KMS-11 (cell line): Measurements from ENCODE around the gene ITGA8.
A peak's percentile ranks its signal among the peaks of the same experiment; 100 is the strongest.
"Not testable (repeated sequence)": the region's sequence is repeated elsewhere in the genome, so short reads cannot be mapped to it uniquely, and the experiment has no call there.

Experiments
- H2AFZ ChIP-seq: fragments of 200-600 bp; sonication (generic); 2 replicates; pipeline ENCODE4 v1.6.1; 2016; ENCODE audit warnings: antibody characterized with exemption, mixed run types, low read depth
- H3K27ac ChIP-seq: fragments of 200-600 bp; sonication (generic); 2 replicates; pipeline ENCODE4 v1.6.1; 2016; ENCODE audit warnings: mild to moderate bottlenecking, mixed run types
- H3K27me3 ChIP-seq: fragments of 200-600 bp; sonication (generic); 2 replicates; pipeline ENCODE4 v1.6.1; 2017; ENCODE audit warnings: mild to moderate bottlenecking, low read depth, mixed run types, moderate library complexity; ENCODE audit not compliant: insufficient read depth
- H3K36me3 ChIP-seq: fragments of 200-600 bp; sonication (generic); 2 replicates; pipeline ENCODE4 v1.6.1; 2017; ENCODE audit warnings: mild to moderate bottlenecking, mixed run types; ENCODE audit not compliant: insufficient read depth
- H3K4me1 ChIP-seq: fragments of 200-600 bp; sonication (generic); 2 replicates; pipeline ENCODE4 v1.6.1; 2016; ENCODE audit warnings: mild to moderate bottlenecking, low read depth, mixed run types; ENCODE audit not compliant: poor library complexity, severe bottlenecking
- H3K4me2 ChIP-seq: fragments of 200-600 bp; sonication (generic); 2 replicates; pipeline ENCODE4 v1.7.0; 2016; ENCODE audit warnings: mild to moderate bottlenecking, mixed run types
- H3K4me3 ChIP-seq: fragments of 200-600 bp; sonication (generic); IDR thresholded peaks from 2 replicates; pipeline ENCODE4 v1.6.1; 2017; ENCODE audit warnings: low read depth, low read length, mixed read lengths; ENCODE audit not compliant: insufficient read depth
- H3K79me2 ChIP-seq: fragments of 200-600 bp; sonication (generic); 2 replicates; pipeline ENCODE4 v1.6.1; 2016; ENCODE audit warnings: low read depth, mixed run types; ENCODE audit not compliant: insufficient read depth
- H3K9ac ChIP-seq: fragments of 200-600 bp; sonication (generic); 2 replicates; pipeline ENCODE4 v1.6.1; 2016; ENCODE audit warnings: mild to moderate bottlenecking, mixed run types
- H4K20me1 ChIP-seq: fragments of 200-600 bp; sonication (generic); 2 replicates; pipeline ENCODE4 v1.6.1; 2016; ENCODE audit warnings: mild to moderate bottlenecking, mixed run types; ENCODE audit not compliant: insufficient read depth
- CTCF ChIP-seq: fragments of 200-600 bp; sonication (generic); conservative IDR thresholded peaks from 2 replicates; pipeline ENCODE4 v1.6.1; 2017; ENCODE audit warnings: low read depth, mild to moderate bottlenecking, antibody characterized with exemption, low read length, moderate library complexity, mixed read lengths

The ITGA8 gene

GRCh38 chr10:15587271-15587670 lies 132.5 kb downstream of the ITGA8 start:
- Histone ChIP-seq H3K9ac (no peak overlapping the region), H3K27ac (no peak overlapping the region), H3K4me3 (no peak overlapping the region), H3K4me2 (no peak overlapping the region), H3K4me1 (no peaks in the 10 kb centered on the region), H4K20me1 (no peaks in the 10 kb centered on the region), H3K36me3 (no peaks in the 10 kb centered on the region), H2AFZ (no peak overlapping the region), H3K27me3 (no peaks in the 10 kb centered on the region), H3K79me2 (no peaks in the 10 kb centered on the region)
- TF ChIP-seq CTCF: no peak

GRCh38 chr10:15585303-15585715 lies 134.4 kb downstream of the ITGA8 start:
- Histone ChIP-seq H3K36me3 (no peaks in the 10 kb centered on the region), H3K4me3 (no peak overlapping the region), H2AFZ (0 out of 2 replicates have a peak overlapping the region, but pooled peaks have one; percentile 20), H4K20me1 (no peaks in the 10 kb centered on the region), H3K9ac (no peak overlapping the region), H3K4me2 (no peak overlapping the region), H3K4me1 (no peaks in the 10 kb centered on the region), H3K27ac (no peak overlapping the region), H3K27me3 (no peaks in the 10 kb centered on the region), H3K79me2 (no peaks in the 10 kb centered on the region)
- peak; percentile 93 for TF ChIP-seq CTCF

- not testable (repeated sequence) for H3K9ac ChIP-seq, H2AFZ ChIP-seq, H3K79me2 ChIP-seq, H3K4me2 ChIP-seq, H3K27me3 ChIP-seq, H3K4me3 ChIP-seq, H3K36me3 ChIP-seq, H3K4me1 ChIP-seq, H4K20me1 ChIP-seq, H3K27ac ChIP-seq
Observed at GRCh38 chr10:15582972-15583371, 136.8 kb downstream of the ITGA8 start.

- no peaks in the 10 kb centered on the region for H3K27me3 ChIP-seq
- no peak overlapping the region for H3K27ac ChIP-seq
- H3K4me3 ChIP-seq: no peak overlapping the region
- H3K4me2 ChIP-seq: no peak overlapping the region
- no peaks in the 10 kb centered on the region for H3K79me2 ChIP-seq
- TF ChIP-seq CTCF: no peak
- H4K20me1 ChIP-seq: no peaks in the 10 kb centered on the region
- no peaks in the 10 kb centered on the region for H3K36me3 ChIP-seq
- no peak overlapping the region for H3K9ac ChIP-seq
- H2AFZ ChIP-seq: no peak overlapping the region
- H3K4me1 ChIP-seq: no peaks in the 10 kb centered on the region
Observed at GRCh38 chr10:15579605-15580004, 140.1 kb downstream of the ITGA8 start.

GRCh38 chr10:15572531-15573045 lies 147.1 kb downstream of the ITGA8 start:
- H3K79me2 ChIP-seq: no peaks in the 10 kb centered on the region
- H3K36me3 ChIP-seq: no peaks in the 10 kb centered on the region
- H4K20me1 ChIP-seq: no peaks in the 10 kb centered on the region
- H3K4me1 ChIP-seq: no peaks in the 10 kb centered on the region
- no peak overlapping the region for H3K27ac ChIP-seq
- H3K9ac ChIP-seq: no peak overlapping the region
- H3K4me3 ChIP-seq: no peak overlapping the region
- no peak overlapping the region for H3K4me2 ChIP-seq
- no peak overlapping the region for H2AFZ ChIP-seq
- no peak for TF ChIP-seq CTCF
- H3K27me3 ChIP-seq: no peaks in the 10 kb centered on the region
